Metanephros (tissue), 1 donor: Measurements from ENCODE around the gene RASL10B. TPM values are rescaled to one million over a fixed set of nuclear protein-coding genes. Genes with fewer than 3 reads are reported as not detected.

Experiments
- total RNA-seq: library from RNA; depleted of rRNA; stranded (reverse); fragments of >200 nt; gene quantifications from one replicate; pipeline ENCODE4 v1.2.3, GENCODE V29; 2014

Gene RASL10B, protein sequence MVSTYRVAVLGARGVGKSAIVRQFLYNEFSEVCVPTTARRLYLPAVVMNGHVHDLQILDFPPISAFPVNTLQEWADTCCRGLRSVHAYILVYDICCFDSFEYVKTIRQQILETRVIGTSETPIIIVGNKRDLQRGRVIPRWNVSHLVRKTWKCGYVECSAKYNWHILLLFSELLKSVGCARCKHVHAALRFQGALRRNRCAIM
- 8.5 TPM for total RNA-seq

DNA sequence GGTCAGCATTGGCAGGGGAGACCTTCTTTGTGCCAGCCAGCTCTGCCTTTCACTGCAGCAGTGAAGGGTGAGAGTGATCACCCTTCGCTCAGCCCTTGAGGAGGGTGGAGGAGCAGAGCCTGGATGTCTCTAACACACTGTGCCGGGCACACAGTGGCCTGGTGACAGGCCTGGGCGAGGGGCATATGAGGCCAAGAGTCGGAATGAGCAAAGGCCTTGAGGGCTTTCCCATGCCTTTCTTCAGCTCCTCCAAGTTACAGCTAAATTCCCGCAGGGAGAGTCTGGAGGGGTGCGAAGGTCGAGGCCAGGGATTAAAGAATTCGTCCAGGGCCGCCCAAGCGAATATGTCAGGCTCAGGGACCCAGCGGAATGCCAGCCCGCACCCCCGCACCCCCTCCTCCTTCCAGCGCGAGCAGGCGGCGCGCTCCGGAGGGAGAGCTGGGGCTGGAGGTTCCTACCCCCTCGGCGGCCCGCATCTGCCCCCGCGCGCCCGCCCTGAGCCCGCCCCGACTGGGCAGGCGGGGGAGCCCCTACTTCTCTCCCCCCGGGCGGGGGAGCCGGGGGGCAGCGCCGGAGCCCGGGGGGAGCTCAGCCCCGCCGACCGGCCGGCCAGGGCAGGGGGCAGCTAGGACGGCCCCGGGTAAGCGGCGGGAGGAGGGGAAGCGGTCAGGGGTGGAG is at the start of gene RASL10B:
Gene RASL10B, plus strand, starts transcription at position 401 of the 678 bp plus-strand sequence. CDS start 3,546 bp downstream, outside the sequence.

DNA sequence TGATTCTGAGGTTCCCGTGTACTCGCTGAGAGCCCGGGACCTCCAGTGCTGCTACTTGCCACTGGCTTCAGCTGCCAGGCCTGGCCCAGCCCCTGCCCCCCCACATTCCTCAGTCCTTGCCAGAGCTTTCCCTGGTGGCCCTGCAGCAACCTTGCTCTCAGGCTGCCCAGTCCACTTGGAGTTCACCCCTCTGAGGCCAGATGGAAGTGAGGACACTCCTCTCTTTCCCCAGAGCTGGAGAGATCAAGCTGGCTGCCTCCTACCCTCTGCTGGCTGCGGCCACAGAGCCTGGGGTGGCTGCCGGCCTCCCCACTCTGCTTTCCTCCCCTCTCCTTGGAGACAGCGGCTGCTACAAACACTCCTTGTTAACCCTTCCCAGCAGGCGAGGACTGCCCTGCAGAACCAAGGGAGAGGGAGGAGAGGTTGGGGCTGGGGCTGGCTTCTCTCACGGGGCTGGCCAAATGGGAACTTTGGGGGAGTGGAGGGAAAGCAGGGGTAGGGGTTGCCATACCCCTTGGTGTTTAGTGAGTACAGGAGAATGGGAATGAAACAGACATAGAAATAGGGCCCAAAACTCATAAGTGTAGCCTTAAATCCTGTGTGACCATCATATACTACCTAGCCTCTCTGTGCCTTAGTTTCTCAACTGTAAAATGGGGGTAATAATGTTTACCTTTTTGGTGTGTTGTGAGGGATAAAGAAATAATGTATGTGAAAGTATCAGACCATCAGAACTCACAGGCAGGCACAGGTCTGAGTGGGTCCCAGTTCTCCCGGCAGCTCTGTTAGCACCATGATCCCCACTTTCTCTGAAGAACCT is 21.7 kb downstream of the RASL10B start, which contains the start of gene GAS2L2:
Gene GAS2L2, minus strand, starts transcription at position 295 of the 820 bp plus-strand sequence. CDS start 389 bp downstream, outside the sequence.

DNA sequence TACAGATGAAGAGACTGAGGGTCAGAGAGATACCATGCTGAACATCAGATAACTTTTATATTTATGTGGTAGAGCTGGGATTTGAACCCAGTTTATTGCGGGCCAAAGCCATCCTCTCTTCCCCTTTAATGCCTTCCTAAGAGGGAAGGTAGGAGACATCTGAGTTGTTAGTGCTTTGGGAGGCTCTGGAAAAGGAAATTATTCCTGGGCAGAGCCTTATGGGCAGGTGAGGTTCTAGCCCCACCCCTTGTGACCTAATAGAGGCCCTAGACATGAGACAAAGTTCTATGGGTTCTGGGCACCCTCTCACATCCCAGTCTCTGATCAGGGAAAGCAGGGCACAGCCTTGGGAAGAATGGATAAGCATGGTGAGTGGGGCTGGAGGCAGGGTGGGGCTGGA is 29.1 kb downstream of the RASL10B start, which contains the start of gene C17orf50:
Gene C17orf50, plus strand, starts transcription at position 301 of the 400 bp plus-strand sequence. Its CDS starts 55 bp downstream, at position 356.

Other genes starting within 250 kb of the RASL10B start
- 0.58 TPM for gene SLFN12L, start 194.0 kb upstream of the RASL10B start, total RNA-seq
- 1.8 TPM for gene SLFN14, start 170.8 kb upstream of the RASL10B start, total RNA-seq
- gene PEX12, start 153.1 kb upstream of the RASL10B start, total RNA-seq = 5.0 TPM
- gene AP2B1, start 144.3 kb upstream of the RASL10B start, total RNA-seq = 75.4 TPM
- gene GAS2L2, start 21.6 kb downstream of the RASL10B start, total RNA-seq = 0.06 TPM
- not detected for gene C17orf50, start 29.2 kb downstream of the RASL10B start, total RNA-seq
- 4.0 TPM for gene MMP28, start 64.0 kb downstream of the RASL10B start, total RNA-seq
- gene TAF15, start 77.8 kb downstream of the RASL10B start, total RNA-seq = 92.2 TPM
- not detected for gene HEATR9, start 137.3 kb downstream of the RASL10B start, total RNA-seq
- gene CCL5, start 148.7 kb downstream of the RASL10B start, total RNA-seq = 2.2 TPM
- gene RDM1, start 199.1 kb downstream of the RASL10B start, total RNA-seq = 0.93 TPM
- gene LYZL6, start 212.1 kb downstream of the RASL10B start, total RNA-seq = not detected
- not detected for gene CCL16, start 249.9 kb downstream of the RASL10B start, total RNA-seq